HEK293T (cell line): Measurements from ENCODE around the gene SLC20A1.
"Not testable (repeated sequence)": the region's sequence is repeated elsewhere in the genome, so short reads cannot be mapped to it uniquely, and the experiment has no call there.

ENCODE experiments used
- BHLHE40 ChIP-seq: fragments of 450-650 bp; IDR thresholded peaks from 2 replicates; pipeline ENCODE4 v1.6.1; 2016; ENCODE audit warnings: mild to moderate bottlenecking, moderate library complexity, borderline replicate concordance
- CTBP1 ChIP-seq: fragments of 450-650 bp; IDR thresholded peaks from 2 replicates; pipeline ENCODE4 v1.6.1; 2016; ENCODE audit warnings: borderline replicate concordance
- ELF4 ChIP-seq: fragments of 450-650 bp; IDR thresholded peaks from 2 replicates; pipeline ENCODE4 v1.6.1; 2017; ENCODE audit warnings: antibody characterized with exemption
- FOXM1 ChIP-seq: fragments of 450-650 bp; IDR thresholded peaks from 2 replicates; pipeline ENCODE4 v1.6.1; 2017; ENCODE audit warnings: mild to moderate bottlenecking, borderline replicate concordance
- HDGF ChIP-seq: fragments of 450-650 bp; IDR thresholded peaks from 2 replicates; pipeline ENCODE4 v1.6.1; 2017; ENCODE audit warnings: antibody characterized with exemption, borderline replicate concordance
- LEF1 ChIP-seq: fragments of 450-650 bp; IDR thresholded peaks from 2 replicates; pipeline ENCODE4 v1.6.1; 2017; ENCODE audit warnings: mild to moderate bottlenecking, borderline replicate concordance
- SP1 ChIP-seq: fragments of 450-650 bp; IDR thresholded peaks from 2 replicates; pipeline ENCODE4 v1.6.1; 2017
- SUZ12 ChIP-seq: fragments of 450-650 bp; IDR thresholded peaks from 2 replicates; pipeline ENCODE4 v1.6.1; 2016; ENCODE audit warnings: mild to moderate bottlenecking
- TF ChIP-seq, protein P1 (sequence below): fragments of 450-650 bp; IDR thresholded peaks from 2 replicates; pipeline ENCODE4 v1.6.1; 2016

- not testable (repeated sequence) for TF ChIP-seq BHLHE40, HDGF, ELF4, CTBP1, SP1, SUZ12, LEF1, FOXM1
- TF ChIP-seq, protein P1, sequence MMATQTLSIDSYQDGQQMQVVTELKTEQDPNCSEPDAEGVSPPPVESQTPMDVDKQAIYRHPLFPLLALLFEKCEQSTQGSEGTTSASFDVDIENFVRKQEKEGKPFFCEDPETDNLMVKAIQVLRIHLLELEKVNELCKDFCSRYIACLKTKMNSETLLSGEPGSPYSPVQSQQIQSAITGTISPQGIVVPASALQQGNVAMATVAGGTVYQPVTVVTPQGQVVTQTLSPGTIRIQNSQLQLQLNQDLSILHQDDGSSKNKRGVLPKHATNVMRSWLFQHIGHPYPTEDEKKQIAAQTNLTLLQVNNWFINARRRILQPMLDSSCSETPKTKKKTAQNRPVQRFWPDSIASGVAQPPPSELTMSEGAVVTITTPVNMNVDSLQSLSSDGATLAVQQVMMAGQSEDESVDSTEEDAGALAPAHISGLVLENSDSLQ, result not testable (repeated sequence)
Observed at GRCh38 chr2:112615798-112616197, 29.9 kb upstream of the SLC20A1 start.
